PC-3 (cell line): ENCODE measurements around the gene SERINC1. TPM values are rescaled to one million over a fixed set of nuclear protein-coding genes. Genes with fewer than 3 reads are reported as not detected.

Source experiments
- ATAC-seq: fragments of 200-7000 bp; cut with Tn5 transposase; 2 replicates; pipeline ENCODE4 v1.9.1; 2020; ENCODE audit warnings: mild to moderate bottlenecking, moderate library complexity
- BruUV-seq: library from RNA; stranded (reverse); fragments of 400-500 nt; replicated peaks from 2 replicates; lab custom pipeline; 2021; lab: Mats Ljungman, UMichigan
- CTCF ChIA-PET: fragments of 300-600 bp; sonication (Branson Sonifier 250); formaldehyde crosslinking; loops from one replicate; lab custom pipeline; 2022; ENCODE audit warnings: antibody characterized with exemption; lab: Charles Lee
- POLR2A ChIA-PET: fragments of 300-600 bp; sonication (Branson Sonifier 250); formaldehyde crosslinking; loops from one replicate; lab custom pipeline; 2022; ENCODE audit warnings: antibody characterized with exemption; ENCODE audit not compliant: unreplicated experiment; lab: Charles Lee
- DNase-seq: peaks from one replicate; pipeline ENCODE4 v3.0.0-alpha.2; 2015
- H2AFZ ChIP-seq: fragments of 300-600 bp; sonication (generic); 2 replicates; pipeline ENCODE4 v1.6.0; 2016; ENCODE audit warnings: antibody characterized with exemption, low read length
- H3F3A ChIP-seq: fragments of 300-600 bp; sonication (generic); one replicate; pipeline ENCODE4 v1.6.0; 2017; ENCODE audit warnings: antibody characterized with exemption, low read length, control low read depth, mild to moderate bottlenecking; ENCODE audit not compliant: unreplicated experiment
- H3K27ac ChIP-seq: fragments of 300-600 bp; sonication (generic); 2 replicates; pipeline ENCODE4 v1.5.1; 2016; ENCODE audit warnings: mild to moderate bottlenecking, low read length
- H3K27me3 ChIP-seq: fragments of 300-600 bp; sonication (generic); 2 replicates; pipeline ENCODE4 v1.6.1; 2016; ENCODE audit warnings: low read length, mixed read lengths
- H3K36me3 ChIP-seq: fragments of 300-600 bp; sonication (generic); 2 replicates; pipeline ENCODE4 v1.6.1; 2016; ENCODE audit warnings: low read depth, mixed run types, low read length, mixed read lengths
- H3K4me1 ChIP-seq: fragments of 300-600 bp; sonication (generic); 2 replicates; pipeline ENCODE4 v1.5.1; 2016; ENCODE audit warnings: low read length; ENCODE audit not compliant: insufficient read depth
- H3K4me2 ChIP-seq: fragments of 300-600 bp; sonication (generic); 2 replicates; pipeline ENCODE4 v1.6.0; 2016; ENCODE audit warnings: low read length
- H3K4me3 ChIP-seq: fragments of 300-600 bp; sonication (generic); 2 replicates; pipeline ENCODE4 v1.5.1; 2016; ENCODE audit warnings: mild to moderate bottlenecking, low read length, mixed read lengths
- H3K79me2 ChIP-seq: fragments of 300-600 bp; sonication (generic); 2 replicates; pipeline ENCODE4 v1.6.1; 2017; ENCODE audit warnings: low read length, mixed read lengths
- H3K9ac ChIP-seq: fragments of 300-600 bp; sonication (generic); 2 replicates; pipeline ENCODE4 v1.6.0; 2016; ENCODE audit warnings: mild to moderate bottlenecking, low read length
- H3K9me2 ChIP-seq: fragments of 300-600 bp; sonication (generic); replicated peaks from 2 replicates; pipeline ENCODE4 v1.6.1; 2016; ENCODE audit warnings: mixed run types, low read length, mixed read lengths
- H3K9me3 ChIP-seq: fragments of 300-600 bp; sonication (generic); 2 replicates; pipeline ENCODE4 v1.6.1; 2016; ENCODE audit warnings: low read length, mixed read lengths
- H4K20me1 ChIP-seq: fragments of 300-600 bp; sonication (generic); 2 replicates; pipeline ENCODE4 v1.6.1; 2016; ENCODE audit warnings: low read length, mixed read lengths
- EZH2 ChIP-seq: fragments of 300-600 bp; sonication (generic); IDR thresholded peaks from one replicate; pipeline ENCODE4 v1.6.1; 2017; ENCODE audit warnings: antibody characterized with exemption, mild to moderate bottlenecking, low read length; ENCODE audit not compliant: unreplicated experiment
- EZH2phosphoT487 ChIP-seq: fragments of 300-600 bp; sonication (generic); IDR thresholded peaks from 2 replicates; pipeline ENCODE4 v1.6.1; 2018; ENCODE audit warnings: mild to moderate bottlenecking, antibody characterized with exemption, low read length, borderline replicate concordance
- intact Hi-C: fragments of 100-400 bp; cut with micrococcal nuclease; formaldehyde crosslinking; loops from 2 replicates; pipeline ENCODE4 v1.9.0; 2023
- total RNA-seq: library from RNA; depleted of rRNA; stranded (reverse); fragments of >200 nt; gene quantifications from 2 replicates; pipeline ENCODE4 v1.2.3, GENCODE V29; 2014
- TF ChIP-seq, protein P1 (sequence below): fragments of 300-600 bp; sonication (generic); conservative IDR thresholded peaks from 2 replicates; pipeline ENCODE4 v1.5.1; 2017; ENCODE audit warnings: antibody characterized with exemption, low read depth, mild to moderate bottlenecking, low read length

Gene SERINC1
- total RNA-seq, 1 experiment from 2014 or later, result 31.7 TPM

DNA sequence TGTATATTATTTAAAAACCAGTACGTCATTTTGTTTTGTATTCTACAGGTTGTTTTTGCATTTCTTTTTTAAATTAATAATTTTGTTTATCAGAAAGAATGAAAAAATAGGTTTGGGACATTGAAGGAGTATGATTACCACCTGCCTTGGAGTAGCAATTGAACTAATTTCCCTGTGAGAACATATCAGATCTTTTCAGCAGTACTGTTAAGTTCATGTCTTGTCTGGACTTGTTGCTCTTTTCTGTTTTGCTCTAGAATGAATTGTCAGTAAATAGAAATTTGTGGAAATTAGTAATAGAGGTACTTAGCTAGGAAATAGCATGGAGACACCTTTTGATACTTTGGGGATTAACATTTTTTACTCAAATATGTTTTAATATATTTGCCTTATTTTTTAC is 47.9 kb downstream of the SERINC1 start:
- TF ChIP-seq, protein P1, sequence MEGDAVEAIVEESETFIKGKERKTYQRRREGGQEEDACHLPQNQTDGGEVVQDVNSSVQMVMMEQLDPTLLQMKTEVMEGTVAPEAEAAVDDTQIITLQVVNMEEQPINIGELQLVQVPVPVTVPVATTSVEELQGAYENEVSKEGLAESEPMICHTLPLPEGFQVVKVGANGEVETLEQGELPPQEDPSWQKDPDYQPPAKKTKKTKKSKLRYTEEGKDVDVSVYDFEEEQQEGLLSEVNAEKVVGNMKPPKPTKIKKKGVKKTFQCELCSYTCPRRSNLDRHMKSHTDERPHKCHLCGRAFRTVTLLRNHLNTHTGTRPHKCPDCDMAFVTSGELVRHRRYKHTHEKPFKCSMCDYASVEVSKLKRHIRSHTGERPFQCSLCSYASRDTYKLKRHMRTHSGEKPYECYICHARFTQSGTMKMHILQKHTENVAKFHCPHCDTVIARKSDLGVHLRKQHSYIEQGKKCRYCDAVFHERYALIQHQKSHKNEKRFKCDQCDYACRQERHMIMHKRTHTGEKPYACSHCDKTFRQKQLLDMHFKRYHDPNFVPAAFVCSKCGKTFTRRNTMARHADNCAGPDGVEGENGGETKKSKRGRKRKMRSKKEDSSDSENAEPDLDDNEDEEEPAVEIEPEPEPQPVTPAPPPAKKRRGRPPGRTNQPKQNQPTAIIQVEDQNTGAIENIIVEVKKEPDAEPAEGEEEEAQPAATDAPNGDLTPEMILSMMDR, result no peak
- TF ChIP-seq EZH2 (no peak), EZH2phosphoT487 (no peak)
- no peak overlapping the region for H3K4me2 ChIP-seq
- H3K9ac ChIP-seq, result no peak overlapping the region
- no peaks in the 10 kb centered on the region for H3K9me3 ChIP-seq
- no peak overlapping the region for H2AFZ ChIP-seq
- H4K20me1 ChIP-seq, result no peaks in the 10 kb centered on the region
- DNase-seq, result no peak
- no peak for ATAC-seq
- H3K27ac ChIP-seq, result no peak overlapping the region
- no peaks in the 10 kb centered on the region for H3K79me2 ChIP-seq
- no peaks in the 10 kb centered on the region for H3K27me3 ChIP-seq
- no peaks in the 10 kb centered on the region for H3K9me2 ChIP-seq
- intact Hi-C loops, result no loop called here
- no peaks in the 10 kb centered on the region; the same call in 1 of the 2 replicates for H3K36me3 ChIP-seq
- H3K4me1 ChIP-seq, result no peaks in the 10 kb centered on the region
- H3K4me3 ChIP-seq, result no peak overlapping the region
- ChIA-PET CTCF (no interaction called here), POLR2A (no interaction called here)
- no peaks in the 10 kb centered on the region for H3F3A ChIP-seq
- no TSS peak for BruUV-seq

DNA sequence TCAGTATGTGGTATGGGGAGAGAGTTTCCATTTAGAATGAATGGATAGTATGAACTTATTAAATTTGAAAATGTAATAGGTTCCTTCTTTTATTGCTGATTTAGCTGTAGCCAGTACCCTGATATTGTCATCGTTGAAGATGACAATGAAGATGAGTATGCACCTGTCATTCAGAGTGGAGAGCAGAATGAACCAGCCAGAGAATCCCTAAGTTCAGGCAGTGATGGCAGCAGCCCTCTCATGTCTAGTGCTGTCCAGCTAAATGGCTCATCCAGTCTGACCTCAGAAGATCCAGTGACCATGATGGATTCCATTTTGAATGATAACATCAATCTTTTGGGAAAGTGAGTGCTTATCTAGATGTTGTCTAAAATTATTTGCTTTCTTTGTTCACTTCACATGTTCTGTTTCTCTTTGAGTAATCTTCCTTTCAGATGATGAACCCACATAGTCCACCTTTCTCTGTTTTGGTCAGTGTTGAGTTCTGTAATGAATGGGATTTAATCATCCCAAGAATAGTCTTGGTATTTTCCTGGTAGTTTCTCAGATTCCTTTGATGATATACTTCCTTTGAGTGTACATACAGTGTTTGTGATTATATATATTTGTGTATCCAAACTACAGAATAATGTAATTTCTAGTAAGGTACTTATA is 48.9 kb downstream of the SERINC1 start:
- intact Hi-C loops, result no loop called here
- CTCF ChIA-PET, result no interaction called here
- no peaks in the 10 kb centered on the region for H3K4me1 ChIP-seq
- H3K27ac ChIP-seq, result no peak overlapping the region
- no peaks in the 10 kb centered on the region for H3K9me2 ChIP-seq
- no peak overlapping the region for H2AFZ ChIP-seq
- H3K4me3 ChIP-seq, result no peak overlapping the region
- H4K20me1 ChIP-seq, result no peaks in the 10 kb centered on the region
- no peaks in the 10 kb centered on the region for H3K9me3 ChIP-seq
- no peaks in the 10 kb centered on the region for H3F3A ChIP-seq
- H3K4me2 ChIP-seq, result no peak overlapping the region
- no peak for DNase-seq
- no peak for TF ChIP-seq EZH2
- no peak for TF ChIP-seq EZH2phosphoT487
- TF ChIP-seq, protein P1, result no peak
- no TSS peak for BruUV-seq
- H3K27me3 ChIP-seq, result no peaks in the 10 kb centered on the region
- no peaks in the 10 kb centered on the region; the same call in 1 of the 2 replicates for H3K36me3 ChIP-seq
- POLR2A ChIA-PET, result no interaction called here
- H3K79me2 ChIP-seq, result no peaks in the 10 kb centered on the region
- no peak for ATAC-seq
- H3K9ac ChIP-seq, result no peak overlapping the region

DNA sequence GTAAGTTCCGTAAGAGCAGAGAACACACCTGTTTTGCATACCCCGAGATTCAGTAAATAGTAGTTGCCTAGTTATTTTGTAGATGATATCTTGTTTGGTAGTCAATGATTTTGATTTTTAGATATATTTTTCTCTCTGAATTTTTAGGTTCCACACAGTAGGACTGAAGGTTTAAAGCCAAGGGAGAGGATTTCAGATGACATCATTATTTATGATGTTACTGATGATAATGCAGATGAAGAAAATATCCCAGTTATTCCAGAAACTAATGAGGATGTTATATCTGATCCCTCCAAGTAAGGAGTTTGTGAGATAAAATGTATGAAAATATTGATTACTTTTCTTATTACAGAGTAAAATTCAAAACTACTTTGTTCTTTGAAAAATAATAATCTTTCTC is 49.6 kb downstream of the SERINC1 start:
- BruUV-seq, result no TSS peak
- intact Hi-C loops, result no loop called here
- Histone ChIP-seq H4K20me1 (no peaks in the 10 kb centered on the region), H3K27ac (no peak overlapping the region), H3K36me3 (no peaks in the 10 kb centered on the region; the same call in 1 of the 2 replicates), H3K4me1 (no peaks in the 10 kb centered on the region), H3K4me3 (no peak overlapping the region), H3F3A (no peaks in the 10 kb centered on the region), H3K9me3 (no peaks in the 10 kb centered on the region), H3K79me2 (no peaks in the 10 kb centered on the region), H2AFZ (no peak overlapping the region), H3K4me2 (no peak overlapping the region), H3K9me2 (no peaks in the 10 kb centered on the region), H3K9ac (no peak overlapping the region), H3K27me3 (no peaks in the 10 kb centered on the region)
- POLR2A ChIA-PET, result no interaction called here
- no peak for DNase-seq
- CTCF ChIA-PET, result no interaction called here
- TF ChIP-seq, protein P1, result no peak
- TF ChIP-seq EZH2phosphoT487, result no peak
- TF ChIP-seq EZH2, result no peak
- ATAC-seq, result no peak
